Measurements from ENCODE around the gene MST1. TPM values are rescaled to one million over a fixed set of nuclear protein-coding genes. Genes with fewer than 3 reads are reported as not detected.
"Not testable (repeated sequence)": the region's sequence is repeated elsewhere in the genome, so short reads cannot be mapped to it uniquely, and the experiment has no call there.

Gene MST1
- total RNA-seq, 3 donors from 2014 or later: 4.1 to 5.7 (median 4.7) TPM

GRCh38 chr3:49685103-49685502, 4.2 kb downstream of the MST1 start:
- peaks cover 17% of the 10 kb centered on the region for H3K36me3 Mint-ChIP-seq (ENCODE audit: insufficient read depth)
- ATAC-seq; H3K9me3 Mint-ChIP-seq; H3K27me3 Mint-ChIP-seq (ENCODE audit: low read depth); H3K4me3 Mint-ChIP-seq; DNase-seq: not testable (repeated sequence)
- H3K4me1 Mint-ChIP-seq (ENCODE audit: low read depth): peaks cover 20% of the 10 kb centered on the region

GRCh38 chr3:49684453-49684852, 4.8 kb downstream of the MST1 start:
- not testable (repeated sequence) for H3K9me3 Mint-ChIP-seq; H3K27me3 Mint-ChIP-seq (ENCODE audit: low read depth); DNase-seq; ATAC-seq; H3K4me3 Mint-ChIP-seq
- H3K36me3 Mint-ChIP-seq (ENCODE audit: insufficient read depth): peaks cover 21% of the 10 kb centered on the region
- peaks cover 16% of the 10 kb centered on the region for H3K4me1 Mint-ChIP-seq (ENCODE audit: low read depth)

DNA sequence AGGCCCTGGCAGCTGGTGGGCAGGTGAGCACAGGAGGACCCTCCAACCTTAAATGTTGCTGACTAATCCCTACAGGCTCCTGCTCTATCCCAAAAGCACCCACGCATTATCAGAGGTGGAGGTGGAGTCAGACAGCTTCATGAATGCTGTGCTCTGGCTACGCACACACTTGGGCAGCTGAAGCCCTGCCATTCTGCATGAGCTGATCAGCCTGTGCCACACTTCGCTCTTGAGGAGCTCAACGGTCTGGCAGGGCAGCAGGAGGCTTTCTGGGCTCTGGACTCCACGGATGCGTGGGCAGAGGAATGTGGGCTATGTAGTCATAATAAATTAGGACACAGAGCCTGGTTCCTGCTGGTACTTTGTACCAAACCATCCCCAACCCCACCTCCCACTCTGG, 6.1 kb downstream of the MST1 start:
- Mint-ChIP-seq H3K36me3 (ENCODE audit: insufficient read depth) (peaks cover 23% of the 10 kb centered on the region), H3K4me3 (no peak overlapping the region), H3K4me1 (ENCODE audit: low read depth) (peaks cover 6% of the 10 kb centered on the region), H3K27me3 (ENCODE audit: low read depth) (peaks cover 7% of the 10 kb centered on the region), H3K9me3 (no peaks in the 10 kb centered on the region)
- no peak for DNase-seq
- ATAC-seq: no peak

GRCh38 chr3:49681543-49681942, 7.7 kb downstream of the MST1 start:
- H3K27me3 Mint-ChIP-seq (ENCODE audit: low read depth): peaks cover 4% of the 10 kb centered on the region
- peaks cover 4% of the 10 kb centered on the region for H3K4me1 Mint-ChIP-seq (ENCODE audit: low read depth)
- peaks cover 29% of the 10 kb centered on the region for H3K36me3 Mint-ChIP-seq (ENCODE audit: insufficient read depth)
- ATAC-seq: no peak
- H3K4me3 Mint-ChIP-seq: no peak overlapping the region
- DNase-seq: no peak
- H3K9me3 Mint-ChIP-seq: no peaks in the 10 kb centered on the region

GRCh38 chr3:49681232-49681522, 8.1 kb downstream of the MST1 start:
- no peak for ATAC-seq
- no peaks in the 10 kb centered on the region for H3K9me3 Mint-ChIP-seq
- peaks cover 31% of the 10 kb centered on the region for H3K36me3 Mint-ChIP-seq (ENCODE audit: insufficient read depth)
- peaks cover 4% of the 10 kb centered on the region for H3K27me3 Mint-ChIP-seq (ENCODE audit: low read depth)
- peaks cover 6% of the 10 kb centered on the region for H3K4me1 Mint-ChIP-seq (ENCODE audit: low read depth)
- no peak for DNase-seq
- no peak overlapping the region for H3K4me3 Mint-ChIP-seq

- Mint-ChIP-seq H3K36me3 (ENCODE audit: insufficient read depth) (peaks cover 36% of the 10 kb centered on the region), H3K4me1 (ENCODE audit: low read depth) (peaks cover 10% of the 10 kb centered on the region), H3K4me3 (no peak overlapping the region), H3K9me3 (no peaks in the 10 kb centered on the region), H3K27me3 (ENCODE audit: low read depth) (peaks cover 4% of the 10 kb centered on the region)
- DNase-seq (no peak), ATAC-seq (no peak)
Observed at GRCh38 chr3:49680493-49681231, 8.6 kb downstream of the MST1 start.

- peaks cover 33% of the 10 kb centered on the region for H3K4me1 Mint-ChIP-seq (ENCODE audit: low read depth)
- peaks cover 22% of the 10 kb centered on the region for H3K36me3 Mint-ChIP-seq (ENCODE audit: insufficient read depth)
- H3K9me3 Mint-ChIP-seq: no peaks in the 10 kb centered on the region
- ATAC-seq: no peak
- no peak for DNase-seq
- peak overlapping the region; percentile 88 for H3K4me3 Mint-ChIP-seq
- H3K27me3 Mint-ChIP-seq (ENCODE audit: low read depth): no peaks in the 10 kb centered on the region
Observed at GRCh38 chr3:49675912-49676311, 13.4 kb downstream of the MST1 start.

- H3K4me3 Mint-ChIP-seq: peak overlapping the region; percentile 88
- no peaks in the 10 kb centered on the region for H3K9me3 Mint-ChIP-seq
- DNase-seq (peak; percentile 35), ATAC-seq (peak; percentile 2 to 6)
- peaks cover 33% of the 10 kb centered on the region for H3K4me1 Mint-ChIP-seq (ENCODE audit: low read depth)
- H3K36me3 Mint-ChIP-seq (ENCODE audit: insufficient read depth): peaks cover 17% of the 10 kb centered on the region
- H3K27me3 Mint-ChIP-seq (ENCODE audit: low read depth): no peaks in the 10 kb centered on the region
Observed at GRCh38 chr3:49674497-49674983, 14.7 kb downstream of the MST1 start.

DNA sequence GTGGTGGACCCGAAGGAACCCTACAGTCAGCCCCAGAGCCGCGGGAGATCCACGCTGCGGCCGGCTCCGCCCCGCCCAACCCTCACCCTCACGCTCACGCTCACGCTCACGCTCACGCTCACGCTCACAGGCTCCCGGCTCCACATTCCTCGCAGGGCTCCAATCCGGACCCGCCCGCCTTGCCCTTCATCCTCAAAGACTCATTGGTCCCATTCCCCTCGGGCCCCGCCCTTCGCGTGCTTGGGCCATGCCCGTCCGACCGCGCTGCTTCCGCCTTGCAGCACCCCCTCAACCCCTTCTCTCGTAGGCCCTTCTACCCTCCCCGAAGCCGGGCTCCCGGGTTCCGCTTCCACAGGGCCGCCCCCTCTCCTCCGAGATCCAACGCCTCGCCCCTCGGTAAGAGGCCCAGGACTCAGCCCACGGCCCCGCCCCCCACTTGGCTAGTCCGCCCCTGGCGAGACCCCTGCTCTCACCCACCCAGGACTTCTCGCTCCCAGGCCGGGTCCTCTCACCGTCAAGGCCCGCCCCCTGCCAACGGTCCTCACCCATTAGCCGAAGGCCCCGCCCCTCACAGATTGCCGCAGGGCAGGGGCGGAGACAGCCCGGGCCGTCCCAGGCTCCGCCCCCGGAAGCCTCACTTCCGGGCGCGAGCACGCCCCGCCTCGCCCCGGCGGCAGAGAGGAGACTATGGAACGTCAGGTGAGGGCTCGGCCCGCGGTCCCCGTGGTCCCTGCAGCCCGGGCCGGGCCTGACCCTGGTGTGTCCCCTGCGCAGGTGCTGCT, 15.4 kb downstream of the MST1 start, which contains the start of gene APEH:
Gene APEH, plus strand, starts transcription at position 637 of the 782 bp plus-strand sequence. Its CDS starts 51 bp downstream, at position 688.
- DNase-seq: peak; percentile 97
- Mint-ChIP-seq H3K4me1 (ENCODE audit: low read depth) (peaks cover 33% of the 10 kb centered on the region), H3K9me3 (no peaks in the 10 kb centered on the region), H3K27me3 (ENCODE audit: low read depth) (no peaks in the 10 kb centered on the region), H3K36me3 (ENCODE audit: insufficient read depth) (peaks cover 17% of the 10 kb centered on the region), H3K4me3 (peak within 1 kb of the TSS; percentile 88)
- peak; percentile 87 to 88 for ATAC-seq

GRCh38 chr3:49673121-49673714, 16.1 kb downstream of the MST1 start:
- peaks cover 15% of the 10 kb centered on the region for H3K36me3 Mint-ChIP-seq (ENCODE audit: insufficient read depth)
- H3K4me3 Mint-ChIP-seq: peak overlapping the region; percentile 88
- H3K4me1 Mint-ChIP-seq (ENCODE audit: low read depth): peaks cover 33% of the 10 kb centered on the region
- no peaks in the 10 kb centered on the region for H3K9me3 Mint-ChIP-seq
- DNase-seq (no peak), ATAC-seq (peak in 1 of 2 donors; percentile 0)
- H3K27me3 Mint-ChIP-seq (ENCODE audit: low read depth): no peaks in the 10 kb centered on the region

- Mint-ChIP-seq H3K27me3 (ENCODE audit: low read depth) (no peaks in the 10 kb centered on the region), H3K4me3 (peak overlapping the region; percentile 54), H3K9me3 (no peaks in the 10 kb centered on the region), H3K4me1 (ENCODE audit: low read depth) (peaks cover 30% of the 10 kb centered on the region), H3K36me3 (ENCODE audit: insufficient read depth) (peaks cover 9% of the 10 kb centered on the region)
- ATAC-seq (no peak), DNase-seq (peak; percentile 67)
Observed at GRCh38 chr3:49671291-49672288, 17.7 kb downstream of the MST1 start.

DNA sequence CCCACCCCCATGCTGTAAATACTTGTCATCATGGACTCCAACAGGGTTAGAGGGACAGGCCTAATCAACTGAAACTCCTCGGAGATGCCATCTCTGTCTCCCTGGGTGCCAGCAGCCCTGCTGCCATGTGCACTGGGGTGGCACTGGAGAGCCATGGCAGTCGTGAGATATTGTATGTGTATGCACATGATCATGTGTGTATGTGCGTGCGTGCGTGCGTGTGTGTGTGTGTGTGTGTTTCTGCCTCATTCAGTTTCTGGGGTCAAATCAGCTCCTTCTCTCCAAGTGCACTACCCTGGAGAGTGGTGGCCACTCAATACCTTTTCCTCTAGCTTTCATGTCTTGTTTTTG, 18.4 kb downstream of the MST1 start:
- ATAC-seq: no peak
- Mint-ChIP-seq H3K27me3 (ENCODE audit: low read depth) (no peaks in the 10 kb centered on the region), H3K4me1 (ENCODE audit: low read depth) (peaks cover 26% of the 10 kb centered on the region), H3K9me3 (no peaks in the 10 kb centered on the region), H3K36me3 (ENCODE audit: insufficient read depth) (peaks cover 5% of the 10 kb centered on the region), H3K4me3 (no peak overlapping the region)
- no peak for DNase-seq

DNA sequence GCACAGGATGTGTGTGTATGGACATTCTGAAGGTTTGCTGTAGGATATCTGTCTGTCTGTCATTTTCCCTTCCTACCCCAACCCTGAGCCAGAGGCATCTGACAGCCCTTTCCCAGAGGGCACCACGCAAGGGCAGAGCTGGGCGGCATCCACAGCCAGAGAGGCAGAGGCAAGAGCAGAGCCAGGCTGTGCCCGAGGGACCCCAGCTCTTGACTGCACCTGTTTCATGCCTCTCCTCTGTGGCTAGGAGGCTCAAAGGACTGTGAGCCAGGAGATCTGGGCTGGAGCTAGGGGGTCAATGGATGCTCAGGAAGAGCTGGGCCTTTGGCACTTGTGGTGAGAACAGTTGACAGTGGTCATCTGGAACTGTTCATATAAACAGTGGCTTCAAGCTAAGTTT, 19.9 kb downstream of the MST1 start:
- Mint-ChIP-seq H3K4me3 (no peak overlapping the region), H3K27me3 (ENCODE audit: low read depth) (no peaks in the 10 kb centered on the region), H3K4me1 (ENCODE audit: low read depth) (peaks cover 12% of the 10 kb centered on the region), H3K36me3 (ENCODE audit: insufficient read depth) (no peaks in the 10 kb centered on the region), H3K9me3 (no peaks in the 10 kb centered on the region)
- ATAC-seq (no peak), DNase-seq (no peak)

DNA sequence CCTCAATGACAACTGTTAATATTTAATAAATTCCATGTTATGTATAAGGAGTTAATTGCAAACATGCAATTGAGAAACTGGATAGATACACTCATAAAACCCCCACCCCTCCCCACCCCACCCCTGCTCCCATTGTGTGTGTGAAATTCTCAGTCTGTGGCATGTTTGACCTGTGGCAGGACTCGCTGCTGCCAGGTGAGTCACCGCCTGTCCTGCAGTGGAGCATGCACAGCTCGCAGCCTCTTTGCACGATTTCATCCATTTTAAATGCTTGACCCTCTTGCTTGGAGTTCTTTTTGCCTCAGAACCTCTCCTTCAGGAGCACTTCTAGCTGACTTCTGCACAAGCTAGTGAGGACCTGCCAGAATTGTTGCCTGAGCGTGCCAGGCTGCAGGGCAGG, 20.4 kb downstream of the MST1 start:
- Mint-ChIP-seq H3K4me3 (no peak overlapping the region), H3K36me3 (ENCODE audit: insufficient read depth) (no peaks in the 10 kb centered on the region), H3K9me3 (no peaks in the 10 kb centered on the region), H3K4me1 (ENCODE audit: low read depth) (peaks cover 12% of the 10 kb centered on the region), H3K27me3 (ENCODE audit: low read depth) (no peaks in the 10 kb centered on the region)
- no peak for DNase-seq
- no peak for ATAC-seq

Data from activated T-cell treated with anti-CD3 and anti-CD28 coated beads, Interleukin-2, amount 50 U/mL, for 4 hours (primary cell).